Measurements from ENCODE around the gene TOX2.

GRCh38 chr20:43909211-43909610, 5.4 kb upstream of the TOX2 start:
- TF ChIP-seq CTCF (IDR thresholded peaks at IDR 0.05): no peak
- no peak for TF ChIP-seq POLR2A (IDR thresholded peaks at IDR 0.05)

Data from thyroid gland (tissue), 4 donors.